K562 (cell line): ENCODE results near the gene CPN2. TPM values are rescaled to one million over a fixed set of nuclear protein-coding genes. Genes with fewer than 3 reads are reported as not detected.

Experiments
- ARID1B ChIP-seq: fragments of 450-650 bp; IDR thresholded peaks from 2 replicates; pipeline ENCODE4 v1.6.1; 2016; ENCODE audit warnings: antibody characterized with exemption, mild to moderate bottlenecking, inconsistent platforms
- CBFA2T3 ChIP-seq: fragments of 450-650 bp; IDR thresholded peaks from 2 replicates; pipeline ENCODE4 v1.6.1; 2017
- CREB1 ChIP-seq, 2 experiments: sonication (generic) in 1 of 2; formaldehyde crosslinking in 1 of 2; IDR thresholded peaks; 2 replicates each; pipeline versions ENCODE4 v1.6.1 to v1.8.0; 2012 to 2022; ENCODE audit warnings: inconsistent platforms in 1 of 2, mild to moderate bottlenecking in 1 of 2, missing genetic modification reagents in 1 of 2, moderate library complexity in 1 of 2
- CXXC5 ChIP-seq: fragments of 250-450 bp; sonication (Bioruptor Pico); IDR thresholded peaks from 2 replicates; pipeline ENCODE4 v1.8.0; 2022; ENCODE audit warnings: inconsistent platforms, mild to moderate bottlenecking, moderate library complexity
- E2F5 ChIP-seq: sonication (generic); formaldehyde crosslinking; IDR thresholded peaks from 2 replicates; pipeline ENCODE4 v1.8.0; 2022; ENCODE audit warnings: mild to moderate bottlenecking, missing genetic modification reagents
- GTF2F1 ChIP-seq: IDR thresholded peaks from 2 replicates; pipeline ENCODE4 v1.6.1; 2011; ENCODE audit warnings: low read depth, low read length, improper control_type of control experiment
- MXD1 ChIP-seq: fragments of 250-450 bp; sonication (Bioruptor Pico); IDR thresholded peaks from 2 replicates; pipeline ENCODE4 v1.8.0; 2021; ENCODE audit warnings: borderline replicate concordance, mild to moderate bottlenecking, moderate library complexity; ENCODE audit not compliant: poor library complexity, severe bottlenecking
- POU5F1 ChIP-seq: fragments of 150-350 bp; IDR thresholded peaks from 2 replicates; pipeline ENCODE4 v1.6.1; 2014; ENCODE audit warnings: borderline replicate concordance, low read length, low read depth, mild to moderate bottlenecking; ENCODE audit not compliant: partially characterized antibody
- PRPF4 ChIP-seq: fragments of 200-400 bp; formaldehyde crosslinking; IDR thresholded peaks from one replicate; pipeline ENCODE4 v1.6.1; 2017; ENCODE audit warnings: low read length, low read depth, mild to moderate bottlenecking; ENCODE audit not compliant: insufficient read depth, poor library complexity, severe bottlenecking
- PYGO2 ChIP-seq: fragments of 450-650 bp; IDR thresholded peaks from 2 replicates; pipeline ENCODE4 v1.6.1; 2016; ENCODE audit warnings: mild to moderate bottlenecking, missing genetic modification characterization, moderate library complexity, missing compliant biosample characterization
- RHOXF2B ChIP-seq: fragments of 250-450 bp; sonication (Bioruptor Pico); conservative IDR thresholded peaks from 2 replicates; pipeline ENCODE4 v1.5.1; 2021
- SIX5 ChIP-seq, 2 experiments: IDR thresholded peaks; 2 replicates each; pipeline ENCODE4 v1.6.1; 2011; ENCODE audit warnings: low read length in 2 of 2, borderline replicate concordance in 1 of 2, low read depth in 1 of 2, mild to moderate bottlenecking in 1 of 2, moderate library complexity in 1 of 2; ENCODE audit not compliant: insufficient read depth in 1 of 2
- TAF15 ChIP-seq: fragments of 200-400 bp; formaldehyde crosslinking; IDR thresholded peaks from 2 replicates; pipeline ENCODE4 v1.6.1; 2017; ENCODE audit warnings: mild to moderate bottlenecking, low read depth, low read length, moderate library complexity
- TBL1XR1 ChIP-seq, 2 experiments: IDR thresholded peaks; 2 replicates each; pipeline ENCODE4 v1.6.1; 2012; ENCODE audit warnings: improper control_type of control experiment in 2 of 2, low read length in 2 of 2, mild to moderate bottlenecking in 1 of 2
- ZBTB33 ChIP-seq: sonication (generic); formaldehyde crosslinking; IDR thresholded peaks from 2 replicates; pipeline ENCODE4 v1.8.1; 2023; ENCODE audit warnings: mild to moderate bottlenecking, missing genetic modification reagents
- ZNF239 ChIP-seq: fragments of 250-450 bp; sonication (Bioruptor Pico); IDR thresholded peaks from 2 replicates; pipeline ENCODE4 v1.4.0; 2020; ENCODE audit warnings: mild to moderate bottlenecking
- ZNF280A ChIP-seq: fragments of 450-650 bp; IDR thresholded peaks from 2 replicates; pipeline ENCODE4 v1.6.1; 2018; ENCODE audit warnings: mild to moderate bottlenecking, low read depth; ENCODE audit not compliant: partially characterized antibody
- ZNF280B ChIP-seq: fragments of 250-450 bp; sonication (Bioruptor Pico); IDR thresholded peaks from 2 replicates; pipeline ENCODE4 v1.5.1; 2021; ENCODE audit warnings: mild to moderate bottlenecking
- ZNF324 ChIP-seq: fragments of 250-450 bp; sonication (Bioruptor Pico); IDR thresholded peaks from 2 replicates; pipeline ENCODE4 v1.4.0; 2020; ENCODE audit warnings: mild to moderate bottlenecking
- ZNF766 ChIP-seq: fragments of 200-800 bp; sonication (Bioruptor generic); conservative IDR thresholded peaks from 2 replicates; pipeline ENCODE4 v1.6.1; 2016; ENCODE audit warnings: missing genetic modification characterization, missing compliant biosample characterization
- polyA plus RNA-seq, 8 experiments: library from polyadenylated mRNA; depleted of rRNA in 4 of 8; stranded (reverse) in 5 of 8; unstranded in 3 of 8; fragments of >200 nt; fragmentation: Nextera tagmentation in 2 of 8; fragmentation: Illumina TruSeq in 1 of 8; extraction: Ambion mirVana in 2 of 8; extraction: Trizol in 1 of 8; gene quantifications; 2 replicates each; pipeline versions ENCODE4 v1.2.1 to v1.2.3, GENCODE V29; 2011 to 2014; ENCODE audit warnings: inconsistent platforms in 1 of 8, missing spikeins in 1 of 8
- total RNA-seq, 7 experiments: library from RNA; depleted of rRNA in 6 of 7; stranded (reverse); fragments of >200 nt in 6 of 7; fragmentation: Illumina TruSeq in 2 of 7; extraction: Trizol in 2 of 7; gene quantifications; 2 replicates each; pipeline versions ENCODE4 v1.2.1 to v1.2.3, GENCODE V29; 2011 to 2021; ENCODE audit warnings: low replicate concordance in 1 of 7

Gene CPN2
- total and polyA plus RNA-seq, 9 of the 15 experiments (the other 6 are each of a cell fraction or from before 2014, with no cell fraction given), result not detected

GRCh38 chr3:194327218-194328052 lies 23.7 kb downstream of the CPN2 start (continued):
- TF ChIP-seq E2F5 (CRISPR knock-in tag) (no peak), CBFA2T3 (no peak), TBL1XR1 (IDR thresholded peaks at IDR 0.05; ENCODE audit: low read length in 2 of 2) (no peak), CREB1 (IDR thresholded peaks at IDR 0.05) (no peak), CREB1 (CRISPR knock-in tag; IDR thresholded peaks at IDR 0.05) (no peak; the same call in 1 of the 2 replicates), ZNF766 (no peak), PRPF4 (no peak), CXXC5 (CRISPR knock-in tag) (no peak), SIX5 (IDR thresholded peaks at IDR 0.05; ENCODE audit: borderline replicate concordance in 1 of 2, insufficient read depth in 1 of 2, low read depth in 1 of 2, low read length in 2 of 2) (no peak), ZNF239 (CRISPR knock-in tag) (no peak), RHOXF2B (CRISPR knock-in tag) (no peak), ZNF280A (no peak), POU5F1 (no peak), ARID1B (peak; percentile 46), MXD1 (CRISPR knock-in tag) (no peak), ZNF324 (CRISPR knock-in tag) (no peak), GTF2F1 (no peak), TAF15 (no peak), ZNF280B (no peak), ZBTB33 (no peak), PYGO2 (tag) (no peak)
